GM12878 (cell line): Measurements from ENCODE around the gene HIRA. TPM values are rescaled to one million over a fixed set of nuclear protein-coding genes. Genes with fewer than 3 reads are reported as not detected.

Experiments
- ATAC-seq: fragments of 200-7000 bp; cut with Tn5 transposase; 3 replicates; pipeline ENCODE4 v1.9.1; 2020; ENCODE audit warnings: mild to moderate bottlenecking, moderate library complexity
- BruUV-seq: library from RNA; stranded (reverse); fragments of 400-500 nt; replicated peaks from 2 replicates; lab custom pipeline; 2021; lab: Mats Ljungman, UMichigan
- CTCF ChIA-PET: fragments of 300-600 bp; sonication (Branson Sonifier 250); formaldehyde crosslinking; extraction: SDS; loops from one replicate; lab custom pipeline; 2021; ENCODE audit warnings: inconsistent platforms; lab: Yijun Ruan, JAX
- POLR2A ChIA-PET: fragments of 350-600 bp; formaldehyde crosslinking; extraction: SDS; loops from one replicate; lab custom pipeline; 2021; ENCODE audit warnings: inconsistent platforms; lab: Charles Lee
- RAD21 ChIA-PET: fragments of 300-600 bp; sonication (Branson Sonifier 250); formaldehyde crosslinking; loops from one replicate; lab custom pipeline; 2023; ENCODE audit warnings: antibody characterized with exemption; ENCODE audit not compliant: unreplicated experiment; lab: Charles Lee
- SMC1A ChIA-PET: fragments of 300-600 bp; sonication (Branson Sonifier 250); formaldehyde crosslinking; loops from one replicate; lab custom pipeline; 2023; ENCODE audit not compliant: unreplicated experiment, uncharacterized antibody; lab: Charles Lee
- DNase-seq: peaks from one replicate; pipeline ENCODE4 v3.0.0-alpha.2; 2011; ENCODE audit warnings: low read depth, low spot score
- FAIRE-seq: peaks from 3 replicates; lab custom pipeline; 2011; peaks lifted over from hg19 to GRCh38; lab: Jason Lieb, UNC
- H2AFZ ChIP-seq: 2 replicates; pipeline ENCODE4 v1.6.0; 2011; ENCODE audit warnings: low read depth, low read length, control low read depth; ENCODE audit not compliant: control insufficient read depth
- H3K27ac ChIP-seq: 2 replicates; pipeline ENCODE4 v1.5.1; 2011; ENCODE audit warnings: control low read depth; ENCODE audit not compliant: control insufficient read depth, insufficient read depth
- H3K27me3 ChIP-seq, 2 experiments: replicated peaks in 1 of 2; 2 replicates each; pipeline versions ENCODE4 v1.6.0 to v1.6.1; 2011; ENCODE audit warnings: low read length in 1 of 2; ENCODE audit not compliant: control insufficient read depth in 2 of 2, insufficient read depth in 2 of 2
- H3K36me3 ChIP-seq, 2 experiments: 2 replicates each; pipeline ENCODE4 v1.5.1; 2011; ENCODE audit warnings: low read length in 1 of 2; ENCODE audit not compliant: control insufficient read depth in 2 of 2, insufficient read depth in 2 of 2
- H3K4me1 ChIP-seq: 2 replicates; pipeline ENCODE4 v1.6.1; 2011; ENCODE audit warnings: mild to moderate bottlenecking, low read length, moderate library complexity, mixed read lengths; ENCODE audit not compliant: control insufficient read depth, insufficient read depth
- H3K4me2 ChIP-seq: 2 replicates; pipeline ENCODE4 v1.6.0; 2011; ENCODE audit warnings: control low read depth; ENCODE audit not compliant: control insufficient read depth, insufficient read depth
- H3K4me3 ChIP-seq: fragments of 200-600 bp; sonication (generic); 2 replicates; pipeline ENCODE4 v1.5.1; 2016
- H3K79me2 ChIP-seq: 2 replicates; pipeline ENCODE4 v1.6.0; 2011; ENCODE audit warnings: low read length; ENCODE audit not compliant: control insufficient read depth, insufficient read depth
- H3K9ac ChIP-seq: 2 replicates; pipeline ENCODE4 v1.8.0; 2011; ENCODE audit warnings: low read length, control low read depth, mixed read lengths; ENCODE audit not compliant: control insufficient read depth, insufficient read depth
- H3K9me3 ChIP-seq: replicated peaks from 3 replicates; pipeline ENCODE4 v1.5.1; 2011; ENCODE audit warnings: mild to moderate bottlenecking, low read length; ENCODE audit not compliant: control insufficient read depth, insufficient read depth
- H4K20me1 ChIP-seq: 2 replicates; pipeline ENCODE4 v1.6.0; 2011; ENCODE audit not compliant: control insufficient read depth, insufficient read depth
- CEBPB ChIP-seq, 2 experiments: fragments of 150-350 bp in 1 of 2; IDR thresholded peaks; 2 replicates each; pipeline ENCODE4 v1.6.1; 2012 to 2014; ENCODE audit warnings: low read depth in 2 of 2, low read length in 2 of 2, borderline replicate concordance in 1 of 2, inconsistent platforms in 1 of 2
- IRF5 ChIP-seq: fragments of 450-650 bp; IDR thresholded peaks from 2 replicates; pipeline ENCODE4 v1.6.1; 2017; ENCODE audit warnings: borderline replicate concordance
- MEF2A ChIP-seq: IDR thresholded peaks from 2 replicates; pipeline ENCODE4 v1.6.1; 2011; ENCODE audit warnings: low read depth, mild to moderate bottlenecking, low read length, moderate library complexity; ENCODE audit not compliant: insufficient read depth
- MEF2B ChIP-seq: fragments of 450-650 bp; IDR thresholded peaks from 2 replicates; pipeline ENCODE4 v1.6.1; 2018; ENCODE audit warnings: mild to moderate bottlenecking, moderate library complexity; ENCODE audit not compliant: partially characterized antibody, poor library complexity, severe bottlenecking
- POU2F2 ChIP-seq: IDR thresholded peaks from 3 replicates; pipeline ENCODE4 v1.6.1; 2011; ENCODE audit warnings: low read depth, mild to moderate bottlenecking, low read length, borderline replicate concordance
- RCOR1 ChIP-seq: conservative IDR thresholded peaks from 2 replicates; pipeline ENCODE4 v1.6.1; 2012; ENCODE audit warnings: low read depth, low read length, improper control_type of control experiment
- RELB ChIP-seq: fragments of 450-650 bp; IDR thresholded peaks from 2 replicates; pipeline ENCODE4 v1.6.1; 2017; ENCODE audit warnings: low read depth, mild to moderate bottlenecking, moderate library complexity
- SRF ChIP-seq, 2 experiments: IDR thresholded peaks; 2 replicates each; pipeline ENCODE4 v1.6.1; 2011; ENCODE audit warnings: low read depth in 2 of 2, low read length in 2 of 2, mild to moderate bottlenecking in 1 of 2, moderate library complexity in 1 of 2
- STAT1 ChIP-seq: fragments of 450-650 bp; conservative IDR thresholded peaks from 2 replicates; pipeline ENCODE4 v1.6.1; 2014; ENCODE audit warnings: antibody characterized with exemption, mild to moderate bottlenecking
- SUZ12 ChIP-seq: fragments of 200-600 bp; sonication (generic); IDR thresholded peaks from one replicate; pipeline ENCODE4 v1.6.1; 2018; ENCODE audit warnings: antibody characterized with exemption, mild to moderate bottlenecking; ENCODE audit not compliant: unreplicated experiment
- TCF12 ChIP-seq: IDR thresholded peaks from 2 replicates; pipeline ENCODE4 v1.6.1; 2011; ENCODE audit warnings: low read depth, mild to moderate bottlenecking, low read length
- ZNF24 ChIP-seq: fragments of 450-650 bp; IDR thresholded peaks from 2 replicates; pipeline ENCODE4 v1.6.1; 2017; ENCODE audit warnings: antibody characterized with exemption, mild to moderate bottlenecking
- WGBS: methylation state at CpG from one replicate; pipeline ENCODE4 v1.1.6; 2016; ENCODE audit warnings: low lambda C conversion rate; ENCODE audit not compliant: insufficient replicate concordance, insufficient coverage; ENCODE audit errors: missing lambda C conversion rate; 5-methylcytosine and 5-hydroxymethylcytosine counted together
- in situ Hi-C: fragments of 300-500 bp; cut with MboI; formaldehyde crosslinking; loops from 9 replicates; pipeline ENCODE4 v1.14.3; 2018; ENCODE audit warnings: mixed read lengths
- intact Hi-C: fragments of 100-400 bp; cut with micrococcal nuclease; formaldehyde crosslinking; loops from one replicate; pipeline ENCODE4 v1.14.2; 2022; ENCODE audit not compliant: unreplicated experiment
- polyA plus RNA-seq, 11 experiments: library from polyadenylated mRNA; depleted of rRNA in 4 of 11; unstranded in 6 of 11; stranded (reverse) in 5 of 11; fragments of >200 nt; fragmentation: Nextera tagmentation in 4 of 11; fragmentation: Illumina TruSeq in 1 of 11; extraction: Ambion mirVana in 4 of 11; extraction: Trizol in 1 of 11; gene quantifications; 1 replicate in 1 of 11; 2 replicates in 10 of 11; pipeline versions ENCODE4 v1.2.1 to v1.2.3, GENCODE V29; 2011 to 2016; ENCODE audit warnings: inconsistent platforms in 2 of 11, missing spikeins in 2 of 11, low read depth in 1 of 11
- total RNA-seq, 4 experiments: library from RNA; depleted of rRNA in 3 of 4; stranded (reverse); fragments of >200 nt in 3 of 4; fragmentation: Illumina TruSeq in 1 of 4; extraction: Trizol in 1 of 4; gene quantifications; 2 replicates each; pipeline versions ENCODE4 v1.2.1 to v1.2.3, GENCODE V29; 2013 to 2021

HIRA gene
- total and polyA plus RNA-seq, 10 of the 15 experiments (the other 5 are each of a cell fraction or from before 2014, with no cell fraction given) = 0.34 to 32.7 (median 14.5) TPM

GRCh38 chr22:19455585-19456370, 24.2 kb upstream of the HIRA start:
- H3K27ac ChIP-seq = no peak overlapping the region
- H3K79me2 ChIP-seq = no peaks in the 10 kb centered on the region
- H3K9me3 ChIP-seq = no peaks in the 10 kb centered on the region
- H3K4me2 ChIP-seq = no peak overlapping the region
- H3K36me3 ChIP-seq = peaks cover 31 to 40% of the 10 kb centered on the region in 2 experiments; a peak in 3 of 4 replicates
- H3K27me3 ChIP-seq = no peaks in the 10 kb centered on the region
- FAIRE-seq = no peak
- WGBS = 78% methylated on average over 4 of the region's 4 CpGs
- H4K20me1 ChIP-seq = no peaks in the 10 kb centered on the region
- H2AFZ ChIP-seq = no peak overlapping the region
- in situ Hi-C loops = no loop called here
- H3K4me1 ChIP-seq = no peaks in the 10 kb centered on the region
- ChIA-PET POLR2A (no interaction called here), CTCF (no interaction called here), SMC1A (interaction anchor here (0.6 kb wide), 1 partner anchor 612 kb away, joined by 3 read pairs; no protein-coding TSS in a partner anchor), RAD21 (no interaction called here)
- TF ChIP-seq MEF2A = no peak
- no peak for TF ChIP-seq POU2F2
- TF ChIP-seq SRF (IDR thresholded peaks at IDR 0.05; ENCODE audit: low read depth in 2 of 2, low read length in 2 of 2) = no peak
- TF ChIP-seq ZNF24 = no peak
- no peak for TF ChIP-seq MEF2B
- no peak for TF ChIP-seq CEBPB (IDR thresholded peaks at IDR 0.05; ENCODE audit: borderline replicate concordance in 1 of 2, low read depth in 2 of 2, low read length in 2 of 2)
- no peak overlapping the region for H3K9ac ChIP-seq
- BruUV-seq = no TSS peak
- no peak overlapping the region for H3K4me3 ChIP-seq
- DNase-seq = no peak
- ATAC-seq = no peak
- intact Hi-C loops = no loop called here

GRCh38 chr22:19455033-19455432, 23.5 kb upstream of the HIRA start:
- POLR2A ChIA-PET = no interaction called here
- FAIRE-seq = no peak
- H3K9me3 ChIP-seq = no peaks in the 10 kb centered on the region
- in situ Hi-C loops = no loop called here
- no peak overlapping the region for H3K9ac ChIP-seq
- H3K4me2 ChIP-seq = no peak overlapping the region
- H3K79me2 ChIP-seq = no peaks in the 10 kb centered on the region
- no TSS peak for BruUV-seq
- H3K27me3 ChIP-seq = no peaks in the 10 kb centered on the region
- RAD21 ChIA-PET = no interaction called here
- TF ChIP-seq STAT1 (no peak), RCOR1 (no peak), IRF5 (no peak), POU2F2 (no peak), RELB (no peak), TCF12 (no peak), SUZ12 (no peak)
- no peak for DNase-seq
- H3K27ac ChIP-seq = no peak overlapping the region
- intact Hi-C loops = no loop called here
- H4K20me1 ChIP-seq = no peaks in the 10 kb centered on the region
- H3K4me1 ChIP-seq = no peaks in the 10 kb centered on the region
- H3K4me3 ChIP-seq = no peak overlapping the region
- no peak overlapping the region for H2AFZ ChIP-seq
- 96% methylated on average over 2 of the region's 2 CpGs for WGBS
- CTCF ChIA-PET = no interaction called here
- SMC1A ChIA-PET = no interaction called here
- H3K36me3 ChIP-seq = peaks cover 31 to 43% of the 10 kb centered on the region in 2 experiments; a peak in 3 of 4 replicates
- no peak for ATAC-seq
